ENCODE results near the gene DLGAP1. TPM values are rescaled to one million over a fixed set of nuclear protein-coding genes. Genes with fewer than 3 reads are reported as not detected.

Gene DLGAP1
- total and polyA plus RNA-seq, 2 of the 8 experiments (the other 6 are each of a cell fraction or from before 2014, with no cell fraction given): 11.8 to 16.9 TPM

DNA sequence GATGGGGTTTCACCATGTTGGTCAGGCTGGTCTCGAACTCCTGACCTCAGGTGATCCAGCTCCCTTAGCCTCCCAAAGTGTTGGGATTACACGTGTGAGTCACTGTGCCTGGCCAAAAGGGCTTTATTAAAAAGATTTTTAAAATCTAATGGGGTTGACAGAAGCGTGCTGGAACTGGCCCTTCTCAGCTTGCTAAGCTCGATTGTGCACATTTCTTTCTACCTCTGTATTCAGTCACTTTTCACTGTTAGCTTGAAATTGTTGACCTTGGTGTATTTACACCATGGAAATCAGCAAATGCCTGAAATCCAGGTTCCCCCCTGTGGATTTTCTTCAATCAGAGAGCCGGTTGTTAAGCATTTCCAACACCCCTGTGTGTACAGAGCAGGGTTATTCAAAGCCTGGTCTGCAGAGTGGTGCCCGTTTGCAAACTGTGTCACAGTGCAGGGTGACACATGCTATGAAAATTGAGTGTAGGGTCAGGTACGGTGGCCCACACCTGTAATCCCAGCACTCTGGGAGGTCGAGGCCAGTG is 864.9 kb downstream of the DLGAP1 start:
- FAIRE-seq (no peak), DNase-seq (ENCODE audit: low read depth in 1 of 2, low spot score in 2 of 2) (no peak)
- no peak overlapping the region for H4K5ac ChIP-seq (ENCODE audit: insufficient read length, low read depth, low read length)
- H3K27me3 ChIP-seq (replicated peaks in 1 of 4; ENCODE audit: control insufficient read depth in 3 of 4, extremely low read depth in 1 of 4, insufficient read depth in 3 of 4, low read length in 3 of 4): peaks cover 0 to 15% (median 8%) of the 10 kb centered on the region in 4 experiments; a peak in 6 of 7 replicates
- H3K18ac ChIP-seq (ENCODE audit: extremely low read depth, low read length): no peak overlapping the region
- ChIA-PET POLR2A (ENCODE audit: partially characterized antibody) (interaction anchor here (0.6 to 1.3 kb wide), 6 partner anchors 14 to 147 kb away, joined by 3 to 4 read pairs (median 3); no protein-coding TSS in a partner anchor), CTCF (ENCODE audit: partially characterized antibody) (interaction anchor here (1.1 to 2.4 kb wide), 7 partner anchors 11 to 292 kb away, joined by 3 to 17 read pairs (median 7); no protein-coding TSS in a partner anchor)
- H2BK5ac ChIP-seq (ENCODE audit: low read depth, low read length): no peak overlapping the region
- H3K4ac ChIP-seq (replicated peaks; ENCODE audit: insufficient read length, low read depth, low read length): no peak overlapping the region
- no peak overlapping the region for H2AFZ ChIP-seq (ENCODE audit: low read length)
- no peak overlapping the region for H3K4me3 ChIP-seq (ENCODE audit: extremely low read depth in 1 of 4, insufficient read depth in 2 of 4, low read depth in 3 of 4, low read length in 4 of 4)
- no peak overlapping the region for H4K8ac ChIP-seq (ENCODE audit: extremely low read depth, insufficient read depth, low read length)
- WGBS, 2 experiments (ENCODE audit: extremely low coverage in 1 of 2, insufficient coverage in 1 of 2, insufficient read length in 1 of 2, insufficient replicate concordance in 2 of 2, low coverage in 1 of 2, low lambda C conversion rate in 2 of 2, missing lambda C conversion rate in 1 of 2): 90% methylated on average over 8 of the region's 8 CpGs; no CpG with 5 or more reads in 1 of the 2 experiments
- no peak overlapping the region for H3K23ac ChIP-seq (ENCODE audit: insufficient read length)
- no peak overlapping the region for H3K4me2 ChIP-seq (ENCODE audit: insufficient read depth in 1 of 2, low read depth in 2 of 2, low read length in 2 of 2)
- no peaks in the 10 kb centered on the region for H3K9me3 ChIP-seq (ENCODE audit: insufficient read depth in 2 of 2, low read depth in 1 of 2, low read length in 1 of 2)
- no peak overlapping the region for H2AK5ac ChIP-seq (ENCODE audit: low read depth, low read length)
- peaks cover 6% of the 10 kb centered on the region; the same call in 1 of the 2 replicates for H3K23me2 ChIP-seq (ENCODE audit: low read depth, low read length)
- H3K79me1 ChIP-seq (ENCODE audit: low read depth, low read length): no peaks in the 10 kb centered on the region
- H3K4me1 ChIP-seq (replicated peaks in 1 of 4; ENCODE audit: control insufficient read depth in 3 of 4, insufficient read depth in 4 of 4, low read length in 3 of 4): peaks cover 10 to 30% (median 18%) of the 10 kb centered on the region in 4 experiments; a peak in 5 of 7 replicates
- H4K20me1 ChIP-seq (replicated peaks in 1 of 2; ENCODE audit: control insufficient read depth in 1 of 2, insufficient read depth in 2 of 2, low read length in 2 of 2): no peaks in the 10 kb centered on the region
- no peaks in the 10 kb centered on the region for H3K36me3 ChIP-seq (ENCODE audit: control insufficient read depth in 2 of 4, insufficient read depth in 4 of 4, low read length in 3 of 4)
- no peak overlapping the region for H4K91ac ChIP-seq (replicated peaks; ENCODE audit: insufficient read length, low read length)
- H3K56ac ChIP-seq (replicated peaks; ENCODE audit: insufficient read length, low read depth, low read length): no peak overlapping the region
- H3K14ac ChIP-seq (ENCODE audit: insufficient read length): no peak overlapping the region
- H2BK12ac ChIP-seq (ENCODE audit: low read depth, low read length): no peak overlapping the region
- H2BK120ac ChIP-seq (replicated peaks; ENCODE audit: low read depth, low read length): no peak overlapping the region
- H2BK20ac ChIP-seq (ENCODE audit: low read length): no peak overlapping the region
- no peak overlapping the region for H3K9ac ChIP-seq (replicated peaks in 1 of 4; ENCODE audit: extremely low read depth in 1 of 4, low read depth in 3 of 4, low read length in 3 of 4)
- TF ChIP-seq E2F6 (IDR thresholded peaks at IDR 0.05): no peak
- no peak for TF ChIP-seq POLR2AphosphoS5 (IDR thresholded peaks at IDR 0.05; ENCODE audit: low read depth, low read length)
- no peak for TF ChIP-seq POU5F1 (IDR thresholded peaks at IDR 0.05; ENCODE audit: low read depth, low read length)
- no peak for TF ChIP-seq GABPA (IDR thresholded peaks at IDR 0.05; ENCODE audit: borderline replicate concordance, insufficient read depth, low read length)
- TF ChIP-seq CHD2 (IDR thresholded peaks at IDR 0.05; ENCODE audit: low read length): no peak
- no peak for TF ChIP-seq FOSL1 (IDR thresholded peaks at IDR 0.05; ENCODE audit: insufficient read depth, low read depth, low read length)
- no peak for TF ChIP-seq TEAD4 (IDR thresholded peaks at IDR 0.05; ENCODE audit: low read depth, low read length)
- H2BK15ac ChIP-seq (ENCODE audit: low read length): no peak overlapping the region
- no peaks in the 10 kb centered on the region for H3K79me2 ChIP-seq (ENCODE audit: control insufficient read depth in 1 of 2, insufficient read depth in 2 of 2, low read length in 2 of 2)
- H3K27ac ChIP-seq (ENCODE audit: low read depth, low read length): no peak overlapping the region
